Heart right ventricle (tissue), 16 donors: ENCODE results near the gene C4B. TPM values are rescaled to one million over a fixed set of nuclear protein-coding genes. Genes with fewer than 3 reads are reported as not detected.
"Not testable (repeated sequence)": the region's sequence is repeated elsewhere in the genome, so short reads cannot be mapped to it uniquely, and the experiment has no call there.

Source experiments
- ATAC-seq, 8 donors: fragments of 200-7000 bp; cut with Tn5 transposase; one replicate each; pipeline ENCODE4 v1.9.1; 2020; ENCODE audit warnings: mild to moderate bottlenecking in 8 of 8, moderate library complexity in 8 of 8, moderate number of reproducible peaks in 1 of 8
- DNase-seq, 2 donors: peaks; one replicate each; pipeline ENCODE4 v3.0.0-alpha.2; 2020
- H3K27ac ChIP-seq, 10 donors: fragments of 200-600 bp; sonication (generic) in 2 of 10; one replicate each; pipeline versions ENCODE4 v1.5.0 to v1.8.0; 2020 to 2022; ENCODE audit warnings: mild to moderate bottlenecking in 3 of 10
- H3K27me3 ChIP-seq, 7 donors: fragments of 200-600 bp; one replicate each; pipeline ENCODE4 v1.8.0; 2021 to 2022; ENCODE audit warnings: mild to moderate bottlenecking in 2 of 7
- H3K36me3 ChIP-seq, 9 donors: fragments of 200-600 bp; sonication (generic) in 1 of 9; one replicate each; pipeline versions ENCODE4 v1.5.0 to v1.8.0; 2020 to 2022; ENCODE audit warnings: mild to moderate bottlenecking in 2 of 9
- H3K4me1 ChIP-seq, 9 donors: fragments of 200-600 bp; sonication (generic) in 1 of 9; one replicate each; pipeline versions ENCODE4 v1.5.0 to v1.8.0; 2020 to 2022; ENCODE audit warnings: mild to moderate bottlenecking in 4 of 9
- H3K4me3 ChIP-seq, 10 donors: fragments of 200-600 bp; sonication (generic) in 2 of 10; one replicate each; pipeline versions ENCODE4 v1.5.0 to v1.8.0; 2020 to 2022; ENCODE audit warnings: mild to moderate bottlenecking in 7 of 10, moderate library complexity in 2 of 10
- H3K9me3 ChIP-seq, 11 donors: fragments of 200-600 bp in 10 of 11; sonication (generic) in 2 of 11; one replicate each; pipeline versions ENCODE4 v1.5.0 to v1.8.0; 2013 to 2022; ENCODE audit warnings: mild to moderate bottlenecking in 2 of 11, control low read depth in 1 of 11, moderate library complexity in 1 of 11
- WGBS, 2 donors: extraction: QIAGEN DNeasy Blood & Tissue Kit; methylation state at CpG; one replicate each; pipeline ENCODE4 v1.1.7; 2013; ENCODE audit warnings: inconsistent platforms in 1 of 2; 5-methylcytosine and 5-hydroxymethylcytosine counted together
- intact Hi-C, 10 donors: fragments of 100-400 bp; cut with DNase I; formaldehyde crosslinking; loops; one replicate each; pipeline versions ENCODE4 v1.11.1 to v1.14.2; 2022
- polyA plus RNA-seq, 2 donors: library from polyadenylated mRNA; stranded (reverse); fragments of 200-250 nt; gene quantifications; one replicate each; pipeline ENCODE4 v1.2.3, GENCODE V29; 2013
- total RNA-seq, 10 donors: library from RNA; stranded (reverse); fragmentation: NEBNext Ultra II Directional in 3 of 10; extraction: Animal tissue kit (Norgen Biotek cat#: 25700) in 3 of 10; gene quantifications; one replicate each; pipeline versions ENCODE4 v1.2.1 to v1.2.4, GENCODE V29; 2021 to 2023
- TF ChIP-seq, protein P1 (sequence below), 9 donors: fragments of 200-600 bp; sonication (generic) in 2 of 9; IDR thresholded peaks; one replicate each; pipeline versions ENCODE4 v1.5.0 to v1.8.0; 2021 to 2022; ENCODE audit warnings: antibody characterized with exemption in 9 of 9, mild to moderate bottlenecking in 5 of 9, moderate library complexity in 1 of 9
- donor health status: Arrhythmogenic right ventricular cardiomyopathy.
- donor health status: ischemic (EF 13 %, LVEDD 7.1; RV severe dilation, severe dysfunction).
- donor health status: healthy with polysubstance abuse.
- donor health status: DM: no; HTN: yes; CAD: no.
- donor health status: DM: no; HTN: no; CAD: no.
- donor health status: ischemic (EF 25% LVEDD 6.9; RV normal size, moderate dysfunction).
- donor health status: ischemic (EF 25% LVEDD 5.7; RV mildly dilated, moderate dysfunction).
- donor health status: healthy.
- donor health status: DM: yes; HTN: yes; CAD: no.
- donor health status: Ischemic cardiomyopathy.
- donor health status: ischemic (EF 35%, LVEDD 5.7; RV mildly dilated, moderate dysfunction).
- donor health status: nonischemic (EF 11% LVEDD 7.7; RV severe dilation, severe dysfunction).
- donor health status: DM: yes; HTN: yes; CAD: no.
- donor health status: PGD.
- donor health status: ischemic (EF 29% LVEDD 5.4; RV normal size, mild dysfunction).
- donor health status: nonischemic (EF 23%, LVEDD 6.1; RV moderate dilation, normal function).

C4B gene
- total and polyA plus RNA-seq, 12 donors = 32.6 to 357 (median 60.3) TPM

DNA sequence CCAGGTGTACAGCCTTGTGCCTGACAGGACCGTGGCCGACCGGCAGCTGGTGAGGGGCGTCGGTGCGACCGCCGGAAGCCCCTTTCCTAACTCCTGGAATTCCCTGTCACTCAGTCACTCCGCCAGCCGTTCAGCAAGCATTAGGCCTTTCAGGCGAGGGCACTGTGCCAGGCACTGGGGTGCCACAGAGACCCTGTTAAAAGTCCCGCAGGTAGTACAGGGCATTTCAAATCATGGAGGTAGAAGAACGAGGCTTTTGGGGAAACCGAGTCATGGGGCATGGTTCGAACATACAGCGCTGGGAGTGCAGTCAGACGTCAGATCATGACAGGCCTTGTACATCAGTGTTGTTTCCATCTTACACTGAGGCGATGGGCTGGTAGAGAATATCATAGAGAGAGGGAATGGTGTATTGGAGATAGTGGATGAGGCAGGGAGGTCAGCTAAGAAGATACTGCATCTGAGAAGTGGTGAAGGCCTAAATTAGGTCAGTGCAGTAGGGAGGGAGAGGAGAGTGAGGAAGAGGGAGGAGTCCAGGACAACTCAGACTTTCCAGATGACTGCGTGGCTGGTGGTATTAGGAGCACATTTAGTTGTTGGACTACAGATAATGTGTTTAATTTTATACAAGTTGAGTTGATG lies 41.8 kb upstream of the C4B start:
- Histone ChIP-seq H3K36me3 (peaks cover 0 to 50% (median 11%) of the 10 kb centered on the region in 9 donors), H3K9me3 (no peaks in the 10 kb centered on the region), H3K4me3 (peak overlapping the region; percentile 59 to 96 (median 74)), H3K4me1 (peaks cover 6 to 31% (median 24%) of the 10 kb centered on the region in 9 donors), H3K27me3 (no peaks in the 10 kb centered on the region), H3K27ac (peak overlapping the region; percentile 87 to 96 (median 94))
- 6 to 7% methylated on average over 19 of the region's 19 CpGs for WGBS, 2 donors
- TF ChIP-seq, protein P1, sequence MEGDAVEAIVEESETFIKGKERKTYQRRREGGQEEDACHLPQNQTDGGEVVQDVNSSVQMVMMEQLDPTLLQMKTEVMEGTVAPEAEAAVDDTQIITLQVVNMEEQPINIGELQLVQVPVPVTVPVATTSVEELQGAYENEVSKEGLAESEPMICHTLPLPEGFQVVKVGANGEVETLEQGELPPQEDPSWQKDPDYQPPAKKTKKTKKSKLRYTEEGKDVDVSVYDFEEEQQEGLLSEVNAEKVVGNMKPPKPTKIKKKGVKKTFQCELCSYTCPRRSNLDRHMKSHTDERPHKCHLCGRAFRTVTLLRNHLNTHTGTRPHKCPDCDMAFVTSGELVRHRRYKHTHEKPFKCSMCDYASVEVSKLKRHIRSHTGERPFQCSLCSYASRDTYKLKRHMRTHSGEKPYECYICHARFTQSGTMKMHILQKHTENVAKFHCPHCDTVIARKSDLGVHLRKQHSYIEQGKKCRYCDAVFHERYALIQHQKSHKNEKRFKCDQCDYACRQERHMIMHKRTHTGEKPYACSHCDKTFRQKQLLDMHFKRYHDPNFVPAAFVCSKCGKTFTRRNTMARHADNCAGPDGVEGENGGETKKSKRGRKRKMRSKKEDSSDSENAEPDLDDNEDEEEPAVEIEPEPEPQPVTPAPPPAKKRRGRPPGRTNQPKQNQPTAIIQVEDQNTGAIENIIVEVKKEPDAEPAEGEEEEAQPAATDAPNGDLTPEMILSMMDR (IDR thresholded peaks at IDR 0.05) = no peak
- intact Hi-C loops = loop anchor here in 3 of 10 donors (1.0 kb wide), 1 partner anchor 14 kb away; the partner anchor contains the start of gene SKIC2 (in 3 of the 3)
- ATAC-seq = no peak
- no peak for DNase-seq

DNA sequence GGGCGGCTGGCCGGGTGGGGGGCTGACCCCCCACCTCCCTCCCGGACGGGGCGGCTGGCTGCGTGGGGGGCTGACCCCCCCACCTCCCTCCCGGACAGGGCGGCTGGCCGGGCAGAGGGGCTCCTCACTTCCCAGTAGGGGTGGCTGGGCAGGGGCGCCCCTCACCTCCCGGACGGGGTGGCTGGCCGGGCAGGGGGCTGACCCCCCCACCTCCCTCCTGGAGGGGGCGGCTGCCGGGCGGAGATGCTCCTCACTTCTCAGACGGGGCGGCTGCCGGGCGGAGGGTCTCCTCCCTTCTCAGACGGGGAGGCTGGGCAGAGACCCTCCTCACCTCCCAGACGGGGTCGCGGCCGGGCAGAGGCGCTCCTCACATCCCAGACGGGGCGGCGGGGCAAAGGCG lies 38.5 kb upstream of the C4B start:
- H3K27me3 ChIP-seq, intact Hi-C loops, ATAC-seq, DNase-seq, H3K4me3 ChIP-seq, H3K9me3 ChIP-seq, H3K27ac ChIP-seq: not testable (repeated sequence)
- Histone ChIP-seq H3K36me3 (peaks cover 0 to 41% (median 8%) of the 10 kb centered on the region in 9 donors), H3K4me1 (peaks cover 6 to 20% (median 16%) of the 10 kb centered on the region in 9 donors)
- WGBS, 2 donors = 98% methylated on average over 26 to 29 of the region's 30 CpGs

DNA sequence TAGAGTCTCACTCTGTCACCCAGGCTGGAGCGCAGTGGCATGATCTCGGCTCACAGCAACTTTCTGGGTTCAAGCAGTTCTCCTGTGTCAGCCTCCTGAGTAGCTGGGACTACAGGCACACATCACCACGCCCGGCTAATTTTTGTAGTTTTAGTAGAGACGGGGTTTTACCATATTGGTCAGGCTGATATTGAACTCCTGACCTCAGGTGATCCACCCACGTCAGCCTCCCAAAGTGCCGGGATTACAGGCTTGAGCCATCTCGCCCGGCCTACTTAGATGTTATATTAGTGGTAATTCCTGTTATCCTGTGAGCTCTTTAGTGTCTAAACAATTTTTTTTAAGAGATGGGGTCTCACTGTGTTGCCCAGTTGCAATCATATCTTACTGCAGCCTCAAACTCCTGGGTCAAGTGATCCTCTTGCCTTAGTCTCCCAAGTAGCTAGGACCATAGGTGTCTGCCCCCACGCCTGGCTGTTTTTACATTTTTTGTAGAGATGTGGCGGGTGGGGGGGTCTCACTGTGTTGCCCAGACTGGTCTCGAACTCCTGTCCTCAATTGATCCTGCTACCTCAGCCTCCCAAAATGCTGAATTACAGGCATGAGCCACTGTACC lies 36.7 kb upstream of the C4B start:
- H3K9me3 ChIP-seq = no peaks in the 10 kb centered on the region
- no peaks in the 10 kb centered on the region for H3K27me3 ChIP-seq
- TF ChIP-seq, protein P1 (IDR thresholded peaks at IDR 0.05) = no peak
- peaks cover 4 to 9% (median 6%) of the 10 kb centered on the region in 9 donors for H3K4me1 ChIP-seq
- WGBS, 2 donors = 96% methylated on average over 12 of the region's 12 CpGs
- no peak overlapping the region for H3K4me3 ChIP-seq
- no peak for ATAC-seq
- H3K27ac ChIP-seq = no peak overlapping the region
- intact Hi-C loops = no loop called here
- DNase-seq = no peak
- peaks cover 0 to 41% (median 8%) of the 10 kb centered on the region in 9 donors for H3K36me3 ChIP-seq

DNA sequence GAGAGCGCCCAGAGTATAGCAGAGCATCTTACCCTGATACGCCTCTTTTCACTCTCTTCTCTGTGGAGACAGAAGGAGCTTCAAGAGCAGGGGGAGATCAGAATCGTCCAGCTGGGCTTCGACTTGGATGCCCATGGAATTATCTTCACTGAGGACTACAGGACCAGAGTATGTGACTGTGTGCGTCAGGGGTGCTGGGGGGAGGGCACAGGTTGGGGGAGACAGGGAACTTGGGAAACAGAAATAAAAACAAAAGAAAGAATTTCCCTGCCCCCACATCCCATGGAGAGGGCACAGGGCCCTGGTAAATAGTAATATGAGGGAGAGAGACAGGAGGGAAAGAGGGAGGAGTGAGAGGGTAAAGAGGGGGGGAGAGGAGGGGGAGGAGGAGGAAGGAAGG lies 35.8 kb upstream of the C4B start:
- ATAC-seq (no peak), DNase-seq (no peak)
- intact Hi-C loops = no loop called here
- Histone ChIP-seq H3K27me3 (no peaks in the 10 kb centered on the region), H3K36me3 (peaks cover 0 to 39% (median 8%) of the 10 kb centered on the region in 9 donors), H3K4me3 (no peak overlapping the region), H3K27ac (no peak overlapping the region), H3K9me3 (no peaks in the 10 kb centered on the region), H3K4me1 (peaks cover 0 to under 1% (median 0%) of the 10 kb centered on the region in 9 donors)
- WGBS, 2 donors = 84 to 88% methylated on average over 5 of the region's 5 CpGs
- TF ChIP-seq, protein P1 (IDR thresholded peaks at IDR 0.05) = no peak
